ENCODE measurements around the gene TMEM205.

GRCh38 chr19:11322269-11323024 is 23.6 kb downstream of the TMEM205 start:
- no peak for TF ChIP-seq CTCF (IDR thresholded peaks at IDR 0.05)
- no peak for TF ChIP-seq POLR2A (IDR thresholded peaks at IDR 0.05)
